WI38 (cell line): ENCODE data around the gene TBX2.
"Not testable (repeated sequence)": the region's sequence is repeated elsewhere in the genome, so short reads cannot be mapped to it uniquely, and the experiment has no call there.

Source experiments
- H3K4me3 ChIP-seq: 2 replicates; pipeline ENCODE4 v1.5.1; 2011; ENCODE audit warnings: low read depth, mild to moderate bottlenecking, control low read depth, low read length
- CTCF ChIP-seq: IDR thresholded peaks from 2 replicates; pipeline ENCODE4 v1.5.1; 2012; ENCODE audit warnings: low read depth, mild to moderate bottlenecking, control low read depth, low read length

Gene TBX2

GRCh38 chr17:61447358-61447757 is 47.7 kb downstream of the TBX2 start:
- TF ChIP-seq CTCF: no peak
- no peak overlapping the region for H3K4me3 ChIP-seq

DNA sequence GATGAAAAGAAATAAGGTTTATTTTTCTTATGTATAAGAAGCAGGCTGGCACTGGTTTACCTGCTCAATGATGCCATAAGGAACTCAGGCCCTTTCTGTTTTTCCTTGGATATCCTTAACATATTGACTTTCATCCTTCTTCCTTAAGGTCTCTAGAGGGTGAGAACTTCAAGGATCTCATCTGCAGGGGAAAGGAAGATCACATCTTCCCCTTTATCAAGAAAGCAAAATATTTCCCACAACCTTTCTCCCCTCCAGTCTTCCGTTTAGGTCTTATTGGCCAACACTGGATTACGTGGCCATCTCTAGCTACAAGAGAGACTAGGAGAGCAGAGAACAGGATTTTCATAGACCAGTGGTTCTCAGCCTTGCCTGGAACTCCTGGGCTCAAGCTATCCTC is 48.4 kb downstream of the TBX2 start:
- H3K4me3 ChIP-seq: no peak overlapping the region
- no peak for TF ChIP-seq CTCF

GRCh38 chr17:61449140-61449539 is 49.5 kb downstream of the TBX2 start:
- H3K4me3 ChIP-seq: not testable (repeated sequence)

- H3K4me3 ChIP-seq: no peak overlapping the region
- TF ChIP-seq CTCF: no peak
Measured at GRCh38 chr17:61449707-61450640, 50.3 kb downstream of the TBX2 start.

- H3K4me3 ChIP-seq: no peak overlapping the region
- TF ChIP-seq CTCF: no peak
Measured at GRCh38 chr17:61450641-61451537, 51.2 kb downstream of the TBX2 start.

DNA sequence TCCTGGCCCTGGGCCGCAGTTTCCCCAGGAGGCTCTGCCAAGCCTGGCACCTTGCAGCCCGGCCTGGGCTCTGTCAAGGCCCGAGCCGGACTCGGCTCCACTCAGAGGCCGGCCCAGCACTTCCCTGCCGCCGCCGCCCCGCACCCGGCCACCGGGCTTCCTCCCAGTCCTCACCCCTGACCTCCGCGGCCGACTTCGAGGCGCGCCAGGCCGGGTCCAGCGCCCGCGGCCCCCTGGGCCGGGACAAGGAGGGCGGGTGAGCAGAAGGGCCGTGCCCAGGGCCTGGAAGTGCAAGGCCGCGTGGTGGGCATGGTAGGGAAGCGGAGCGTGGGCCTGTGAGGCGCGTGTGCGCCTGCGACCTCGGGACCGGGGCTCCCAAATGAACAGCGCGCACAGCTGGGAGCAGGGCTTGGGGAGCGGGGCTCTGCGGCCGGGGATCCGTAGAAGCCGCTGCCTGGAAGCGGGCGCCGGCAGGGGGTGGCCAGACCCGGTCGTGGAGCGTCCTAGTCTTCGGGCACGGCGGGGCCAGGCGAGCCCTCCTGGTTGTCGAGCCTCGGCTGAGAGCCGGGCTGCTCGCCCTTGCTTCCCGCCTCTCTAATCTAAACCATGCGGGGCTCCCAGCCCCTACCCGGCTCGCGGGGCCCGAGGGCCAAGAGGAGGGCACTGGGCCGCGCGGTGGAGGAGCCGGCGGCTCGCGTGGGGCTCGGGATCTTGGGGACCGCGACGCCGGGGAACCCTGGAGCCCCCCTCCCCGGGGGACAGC is 52.1 kb downstream of the TBX2 start:
- no peak for TF ChIP-seq CTCF
- H3K4me3 ChIP-seq: no peak overlapping the region
